Bronchial epithelial cell (primary cell): Measurements from ENCODE around the gene DENND6B. TPM values are rescaled to one million over a fixed set of nuclear protein-coding genes. Genes with fewer than 3 reads are reported as not detected.
A peak's percentile ranks its signal among the peaks of the same experiment; 100 is the strongest.

Experiments
- DNase-seq: peaks from one replicate; pipeline ENCODE4 v3.0.0-alpha.2; 2010; ENCODE audit warnings: low read depth
- FAIRE-seq: peaks from 2 replicates; lab custom pipeline; 2011; peaks lifted over from hg19 to GRCh38; lab: Jason Lieb, UNC
- H3K27me3 ChIP-seq: 2 replicates; pipeline ENCODE4 v1.5.1; 2011; ENCODE audit warnings: low read length; ENCODE audit not compliant: control insufficient read depth, insufficient read depth
- H3K36me3 ChIP-seq: 2 replicates; pipeline ENCODE4 v1.5.1; 2011; ENCODE audit warnings: low read length; ENCODE audit not compliant: control insufficient read depth, insufficient read depth
- H3K4me3 ChIP-seq: 2 replicates; pipeline ENCODE4 v1.5.1; 2011; ENCODE audit warnings: mild to moderate bottlenecking, low read depth, low read length, control low read depth
- CTCF ChIP-seq: IDR thresholded peaks from 2 replicates; pipeline ENCODE4 v1.5.1; 2011; ENCODE audit warnings: mild to moderate bottlenecking, moderate library complexity, low read length, control low read depth, inconsistent platforms; ENCODE audit not compliant: insufficient read depth, severe bottlenecking
- total RNA-seq: library from RNA; depleted of rRNA; stranded (reverse); fragments of >200 nt; gene quantifications from 2 replicates; pipeline ENCODE4 v1.2.1, GENCODE V29; 2014

DENND6B gene
- total RNA-seq, 1 donor from 2014 or later: 1.1 TPM

GRCh38 chr22:50318356-50318697 is 8.5 kb downstream of the DENND6B start:
- TF ChIP-seq CTCF: no peak
- no peak for DNase-seq
- no peak for FAIRE-seq

GRCh38 chr22:50317674-50318073 is 9.1 kb downstream of the DENND6B start:
- Histone ChIP-seq H3K36me3 (no peaks in the 10 kb centered on the region), H3K27me3 (peaks cover 1% of the 10 kb centered on the region), H3K4me3 (no peak overlapping the region)
- no peak for TF ChIP-seq CTCF
- no peak for FAIRE-seq
- DNase-seq: no peak

More at GRCh38 chr22:50318356-50318697, 8.5 kb downstream of the DENND6B start:
- H3K36me3 ChIP-seq: no peaks in the 10 kb centered on the region
- no peak overlapping the region for H3K4me3 ChIP-seq
- H3K27me3 ChIP-seq: peaks cover 1% of the 10 kb centered on the region

GRCh38 chr22:50317178-50317577 is 9.6 kb downstream of the DENND6B start:
- H3K4me3 ChIP-seq: no peak overlapping the region
- no peaks in the 10 kb centered on the region for H3K36me3 ChIP-seq
- no peak for TF ChIP-seq CTCF
- no peak for DNase-seq
- H3K27me3 ChIP-seq: peaks cover 1% of the 10 kb centered on the region
- no peak for FAIRE-seq

- no peak for TF ChIP-seq CTCF
- DNase-seq: no peak
- Histone ChIP-seq H3K36me3 (no peaks in the 10 kb centered on the region), H3K4me3 (no peak overlapping the region), H3K27me3 (peaks cover 1% of the 10 kb centered on the region)
- no peak for FAIRE-seq
Observed at GRCh38 chr22:50316114-50317065, 10.4 kb downstream of the DENND6B start.

- peak; percentile 23 for FAIRE-seq
- TF ChIP-seq CTCF: no peak
Observed at GRCh38 chr22:50315289-50316113, 11.3 kb downstream of the DENND6B start.

More at GRCh38 chr22:50315289-50316113, 11.3 kb downstream of the DENND6B start:
- Histone ChIP-seq H3K4me3 (no peak overlapping the region), H3K36me3 (no peaks in the 10 kb centered on the region), H3K27me3 (peaks cover 1% of the 10 kb centered on the region)
- no peak for DNase-seq
